Effector CD4-positive, alpha-beta T cell (primary cell): ENCODE results near the gene C16orf78. TPM values are rescaled to one million over a fixed set of nuclear protein-coding genes. Genes with fewer than 3 reads are reported as not detected.

ENCODE experiments used
- DNase-seq: peaks from one replicate; pipeline ENCODE4 v3.0.0-alpha.2; 2020
- total RNA-seq: gene quantifications from one replicate; lab custom pipeline; 2026; lab: John Stamatoyannopoulos, UW

The C16orf78 gene
- not detected for total RNA-seq

GRCh38 chr16:49373504-49373903 lies at the start of gene C16orf78:
Gene C16orf78, plus strand, starts transcription at chr16:49373804. Its CDS starts 136 bp downstream, at chr16:49373940.
- DNase-seq = no peak

GRCh38 chr16:49324703-49325102 lies 48.9 kb upstream of the C16orf78 start:
- DNase-seq = no peak

- no peak for DNase-seq
These were observed 46.1 kb upstream of the C16orf78 start for GRCh38 chr16:49327466-49327865.

- no peak for DNase-seq
These were observed 45.3 kb upstream of the C16orf78 start for GRCh38 chr16:49328325-49328724.

GRCh38 chr16:49330562-49331201 lies 42.9 kb upstream of the C16orf78 start:
- DNase-seq = no peak

- DNase-seq = no peak
These were observed 40.9 kb upstream of the C16orf78 start for GRCh38 chr16:49332589-49333258.

GRCh38 chr16:49333259-49333597 lies 40.4 kb upstream of the C16orf78 start:
- no peak for DNase-seq

GRCh38 chr16:49335828-49336227 lies 37.8 kb upstream of the C16orf78 start:
- no peak for DNase-seq

- DNase-seq = no peak
These were observed 37.0 kb upstream of the C16orf78 start for GRCh38 chr16:49336581-49336980.

GRCh38 chr16:49337814-49338350 lies 35.7 kb upstream of the C16orf78 start:
- DNase-seq = no peak

GRCh38 chr16:49338611-49339265 lies 34.9 kb upstream of the C16orf78 start:
- no peak for DNase-seq

- no peak for DNase-seq
These were observed 33.1 kb upstream of the C16orf78 start for GRCh38 chr16:49340466-49340865.

GRCh38 chr16:49341706-49342105 lies 31.9 kb upstream of the C16orf78 start:
- DNase-seq = no peak

GRCh38 chr16:49342336-49343265 lies 31.0 kb upstream of the C16orf78 start:
- no peak for DNase-seq

- no peak for DNase-seq
These were observed 30.3 kb upstream of the C16orf78 start for GRCh38 chr16:49343291-49343690.

- no peak for DNase-seq
These were observed 29.2 kb upstream of the C16orf78 start for GRCh38 chr16:49344401-49344800.

- no peak for DNase-seq
These were observed 27.8 kb upstream of the C16orf78 start for GRCh38 chr16:49345829-49346228.

GRCh38 chr16:49346459-49346858 lies 27.1 kb upstream of the C16orf78 start:
- DNase-seq = no peak

- no peak for DNase-seq
These were observed 26.1 kb upstream of the C16orf78 start for GRCh38 chr16:49347476-49347875.

- DNase-seq = no peak
These were observed 25.0 kb upstream of the C16orf78 start for GRCh38 chr16:49348408-49349176.

GRCh38 chr16:49349446-49350168 lies 24.0 kb upstream of the C16orf78 start:
- no peak for DNase-seq
